SK-N-SH (cell line): ENCODE data around the gene HIGD2B. TPM values are rescaled to one million over a fixed set of nuclear protein-coding genes. Genes with fewer than 3 reads are reported as not detected.

Experiments
- CTCF ChIA-PET: fragments of 300-600, 350-600 bp; formaldehyde crosslinking; extraction: SDS; loops from one replicate; lab custom pipeline; 2021; lab: Yijun Ruan, JAX
- POLR2A ChIA-PET: fragments of 350-600 bp; sonication (Branson Sonifier 250); formaldehyde crosslinking; extraction: SDS; loops from one replicate; lab custom pipeline; 2020; ENCODE audit warnings: antibody characterized with exemption, inconsistent platforms; lab: Yijun Ruan, JAX
- DNase-seq: peaks from one replicate; pipeline ENCODE4 v3.0.0; 2012
- H2AFZ ChIP-seq: fragments of 200-600 bp; sonication (generic); 2 replicates; pipeline ENCODE4 v1.8.1; 2016; ENCODE audit warnings: antibody characterized with exemption, mild to moderate bottlenecking, low read depth
- H3F3A ChIP-seq: fragments of 200-600 bp; sonication (generic); replicated peaks from 2 replicates; pipeline ENCODE3; 2016; ENCODE audit warnings: antibody characterized with exemption, mild to moderate bottlenecking; ENCODE audit not compliant: insufficient read depth
- H3K27ac ChIP-seq, 2 experiments: fragments of 200-500 bp in 1 of 2; fragments of 200-600 bp in 1 of 2; sonication (Bioruptor generic) in 1 of 2; sonication (generic), shearing (Covaris generic) in 1 of 2; 2 replicates each; pipeline versions ENCODE4 v1.5.1 to v1.6.1; 2014 to 2016; ENCODE audit warnings: low read depth in 2 of 2, inconsistent platforms in 1 of 2, low read length in 1 of 2, mild to moderate bottlenecking in 1 of 2, mixed read lengths in 1 of 2
- H3K27me3 ChIP-seq: fragments of 200-600 bp; sonication (generic), shearing (Covaris generic); 2 replicates; pipeline ENCODE4 v1.6.1; 2016; ENCODE audit warnings: mixed run types; ENCODE audit not compliant: insufficient read depth
- H3K36me3 ChIP-seq, 2 experiments: fragments of 200-500 bp in 1 of 2; fragments of 200-600 bp in 1 of 2; sonication (Bioruptor generic) in 1 of 2; sonication (generic) in 1 of 2; replicated peaks in 1 of 2; 2 replicates each; pipeline versions ENCODE3 to v1.5.1; 2014 to 2016; ENCODE audit warnings: low read length in 1 of 2, mild to moderate bottlenecking in 1 of 2; ENCODE audit not compliant: insufficient read depth in 2 of 2, control insufficient read depth in 1 of 2
- H3K4me1 ChIP-seq, 2 experiments: fragments of 200-500 bp in 1 of 2; fragments of 200-600 bp in 1 of 2; sonication (Bioruptor generic) in 1 of 2; sonication (generic), shearing (Covaris generic) in 1 of 2; 2 replicates each; pipeline versions ENCODE4 v1.5.1 to v1.6.1; 2014 to 2016; ENCODE audit warnings: low read depth in 1 of 2, low read length in 1 of 2, mixed run types in 1 of 2; ENCODE audit not compliant: insufficient read depth in 2 of 2, control insufficient read depth in 1 of 2
- H3K4me2 ChIP-seq: fragments of 200-600 bp; sonication (generic), shearing (Covaris generic); 2 replicates; pipeline ENCODE4 v1.6.1; 2017; ENCODE audit warnings: mixed run types
- H3K4me3 ChIP-seq, 2 experiments: fragments of 200-500 bp in 1 of 2; fragments of 200-600 bp in 1 of 2; sonication (Bioruptor generic) in 1 of 2; sonication (generic), shearing (Covaris generic) in 1 of 2; 2 replicates each; pipeline versions ENCODE4 v1.5.1 to v1.8.1; 2014 to 2016; ENCODE audit warnings: low read depth in 2 of 2, inconsistent platforms in 1 of 2, low read length in 1 of 2, mild to moderate bottlenecking in 1 of 2, mixed read lengths in 1 of 2, moderate library complexity in 1 of 2
- H3K79me2 ChIP-seq: fragments of 200-600 bp; sonication (generic); 2 replicates; pipeline ENCODE4 v1.8.1; 2017; ENCODE audit warnings: mild to moderate bottlenecking; ENCODE audit not compliant: insufficient read depth
- H3K9ac ChIP-seq: fragments of 200-600 bp; sonication (generic); 2 replicates; pipeline ENCODE4 v1.6.1; 2017; ENCODE audit warnings: mixed run types
- H3K9me2 ChIP-seq: fragments of 200-600 bp; sonication (generic); 2 replicates; pipeline ENCODE4 v1.6.1; 2017; ENCODE audit warnings: mixed run types
- H3K9me3 ChIP-seq: fragments of 200-600 bp; sonication (generic); 2 replicates; pipeline ENCODE4 v1.6.1; 2017; ENCODE audit warnings: mixed run types, mild to moderate bottlenecking, moderate library complexity
- H4K20me1 ChIP-seq: fragments of 200-600 bp; sonication (generic); 2 replicates; pipeline ENCODE4 v1.6.1; 2017; ENCODE audit warnings: mild to moderate bottlenecking, mixed run types; ENCODE audit not compliant: insufficient read depth
- CTCF ChIP-seq: fragments of 200-600 bp; sonication (generic); IDR thresholded peaks from 2 replicates; pipeline ENCODE4 v1.6.1; 2017; ENCODE audit warnings: antibody characterized with exemption, mild to moderate bottlenecking, moderate library complexity
- ELF1 ChIP-seq: IDR thresholded peaks from 2 replicates; pipeline ENCODE4 v1.4.0; 2012
- EP300 ChIP-seq, 2 experiments: IDR thresholded peaks; 2 replicates each; pipeline versions ENCODE4 v1.4.0 to v1.6.1; 2012; ENCODE audit warnings: borderline replicate concordance in 1 of 2, low read depth in 1 of 2, low read length in 1 of 2
- FOXJ3 ChIP-seq: sonication (generic); formaldehyde crosslinking; IDR thresholded peaks from 2 replicates; pipeline ENCODE4 v1.5.1; 2020; ENCODE audit warnings: mild to moderate bottlenecking, missing genetic modification reagents
- FOXM1 ChIP-seq: IDR thresholded peaks from 2 replicates; pipeline ENCODE4 v1.4.0; 2012; ENCODE audit warnings: low read depth, mild to moderate bottlenecking
- GABPA ChIP-seq: IDR thresholded peaks from 2 replicates; pipeline ENCODE4 v1.4.0; 2012; ENCODE audit warnings: low read depth, mild to moderate bottlenecking
- GATA2 ChIP-seq: sonication (generic); formaldehyde crosslinking; IDR thresholded peaks from 2 replicates; pipeline ENCODE4 v1.5.0; 2020; ENCODE audit warnings: mild to moderate bottlenecking, missing genetic modification reagents
- IRF3 ChIP-seq: fragments of 150-350 bp; IDR thresholded peaks from 2 replicates; pipeline ENCODE4 v1.6.1; 2016; ENCODE audit warnings: mild to moderate bottlenecking, low read depth, low read length
- JUND ChIP-seq: IDR thresholded peaks from 2 replicates; pipeline ENCODE4 v1.4.0; 2012
- MAX ChIP-seq: IDR thresholded peaks from 2 replicates; pipeline ENCODE4 v1.4.0; 2012; ENCODE audit warnings: low read depth
- MXI1 ChIP-seq: IDR thresholded peaks from 2 replicates; pipeline ENCODE4 v1.6.1; 2012; ENCODE audit warnings: mild to moderate bottlenecking, low read depth, low read length, improper control_type of control experiment
- NRF1 ChIP-seq: IDR thresholded peaks from 2 replicates; pipeline ENCODE4 v1.6.1; 2012; ENCODE audit warnings: low read depth, mild to moderate bottlenecking, low read length
- POLR2AphosphoS5 ChIP-seq: IDR thresholded peaks from 2 replicates; pipeline ENCODE4 v1.6.1; 2012; ENCODE audit warnings: low read depth, low read length
- RAD21 ChIP-seq: IDR thresholded peaks from 2 replicates; pipeline ENCODE4 v1.6.1; 2012; ENCODE audit warnings: mild to moderate bottlenecking, low read length
- REST ChIP-seq: IDR thresholded peaks from 2 replicates; pipeline ENCODE4 v1.6.1; 2012; ENCODE audit warnings: mild to moderate bottlenecking, low read depth, low read length, moderate library complexity
- SMC3 ChIP-seq: IDR thresholded peaks from 2 replicates; pipeline ENCODE4 v1.6.1; 2012; ENCODE audit warnings: low read depth, low read length, improper control_type of control experiment
- TAF1 ChIP-seq: IDR thresholded peaks from 2 replicates; pipeline ENCODE4 v1.6.1; 2012; ENCODE audit warnings: low read depth, mild to moderate bottlenecking, low read length, moderate library complexity, borderline replicate concordance
- TEAD4 ChIP-seq: IDR thresholded peaks from 2 replicates; pipeline ENCODE4 v1.4.0; 2012; ENCODE audit warnings: mild to moderate bottlenecking, borderline replicate concordance; ENCODE audit not compliant: insufficient read depth
- YY1 ChIP-seq: IDR thresholded peaks from 2 replicates; pipeline ENCODE4 v1.4.0; 2012; ENCODE audit warnings: low read depth, mild to moderate bottlenecking
- WGBS: methylation state at CpG from one replicate; pipeline ENCODE4 v1.1.6; 2017; ENCODE audit warnings: low lambda C conversion rate; 5-methylcytosine and 5-hydroxymethylcytosine counted together
- polyA plus RNA-seq, 3 experiments: library from polyadenylated mRNA; depleted of rRNA; stranded (reverse); fragments of >200 nt; gene quantifications; 2 replicates each; pipeline ENCODE4 v1.2.3, GENCODE V29; 2012

The HIGD2B gene
- polyA plus RNA-seq, 1 of the 3 experiments (the other 2 are of a cell fraction), result not detected

GRCh38 chr15:72700076-72700475, 14.1 kb upstream of the HIGD2B start:
- Histone ChIP-seq H3K4me1 (no peaks in the 10 kb centered on the region), H3F3A (no peaks in the 10 kb centered on the region), H4K20me1 (no peaks in the 10 kb centered on the region), H3K27ac (no peak overlapping the region), H3K36me3 (no peaks in the 10 kb centered on the region), H3K9me3 (no peaks in the 10 kb centered on the region), H3K79me2 (peaks cover 6% of the 10 kb centered on the region), H3K9ac (no peak overlapping the region), H3K9me2 (no peaks in the 10 kb centered on the region), H2AFZ (no peak overlapping the region)
- ChIA-PET CTCF (no interaction called here), POLR2A (no interaction called here)
- WGBS, result 95% methylated on average over 9 of the region's 9 CpGs
- TF ChIP-seq TAF1 (no peak), NRF1 (no peak), RAD21 (no peak), GABPA (no peak), GATA2 (CRISPR knock-in tag) (no peak), JUND (no peak)
- TF ChIP-seq, all 33 proteins: peak for 0
- DNase-seq, result no peak
- H3K4me2 ChIP-seq, result no peak overlapping the region
- H3K27me3 ChIP-seq, result no peaks in the 10 kb centered on the region
- no peak overlapping the region for H3K4me3 ChIP-seq

- ChIA-PET POLR2A (no interaction called here), CTCF (no interaction called here)
- DNase-seq, result no peak
- Histone ChIP-seq H3K36me3 (no peaks in the 10 kb centered on the region), H3K9ac (no peak overlapping the region), H3K4me2 (no peak overlapping the region), H2AFZ (no peak overlapping the region), H3F3A (no peaks in the 10 kb centered on the region), H4K20me1 (no peaks in the 10 kb centered on the region), H3K4me3 (no peak overlapping the region), H3K27me3 (no peaks in the 10 kb centered on the region), H3K27ac (no peak overlapping the region), H3K9me2 (no peaks in the 10 kb centered on the region), H3K4me1 (no peaks in the 10 kb centered on the region), H3K9me3 (no peaks in the 10 kb centered on the region), H3K79me2 (peaks cover 12% of the 10 kb centered on the region)
- WGBS, result 96% methylated on average over 5 of the region's 5 CpGs
- TF ChIP-seq SMC3, result no peak
- TF ChIP-seq RAD21, result no peak
- no peak for TF ChIP-seq MAX
- no peak for TF ChIP-seq JUND
- TF ChIP-seq FOXJ3 (CRISPR knock-in tag), result no peak
- TF ChIP-seq POLR2AphosphoS5, result no peak
- no peak for TF ChIP-seq GATA2 (CRISPR knock-in tag)
- TF ChIP-seq IRF3, result no peak
- TF ChIP-seq MXI1, result no peak
- TF ChIP-seq EP300 (IDR thresholded peaks at IDR 0.05; ENCODE audit: borderline replicate concordance in 1 of 2, low read depth in 1 of 2, low read length in 1 of 2), result no peak
- TF ChIP-seq FOXM1, result no peak
- TF ChIP-seq REST, result no peak
- no peak for TF ChIP-seq CTCF
- TF ChIP-seq YY1, result no peak
- no peak for TF ChIP-seq ELF1
- TF ChIP-seq TEAD4, result no peak
These were observed 13.0 kb upstream of the HIGD2B start for GRCh38 chr15:72698938-72699337.
